CMK (cell line): ENCODE measurements around the gene NAP1L4.

Experiments
- DNase-seq: peaks from one replicate; pipeline ENCODE4 v3.0.0-alpha.2; 2010; ENCODE audit warnings: low read depth

NAP1L4 gene

GRCh38 chr11:3010521-3011275, 18.6 kb upstream of the NAP1L4 start:
- DNase-seq: no peak

- DNase-seq: no peak
Measured at GRCh38 chr11:3010004-3010403, 17.9 kb upstream of the NAP1L4 start.

GRCh38 chr11:3009481-3009880, 17.4 kb upstream of the NAP1L4 start:
- no peak for DNase-seq

- no peak for DNase-seq
Measured at GRCh38 chr11:3008746-3009336, 16.7 kb upstream of the NAP1L4 start.

- DNase-seq: no peak
Measured at GRCh38 chr11:3007404-3008010, 15.4 kb upstream of the NAP1L4 start.

GRCh38 chr11:3006505-3007260, 14.6 kb upstream of the NAP1L4 start:
- no peak for DNase-seq

GRCh38 chr11:3004481-3004880, 12.4 kb upstream of the NAP1L4 start:
- no peak for DNase-seq

GRCh38 chr11:3003396-3004231, 11.5 kb upstream of the NAP1L4 start:
- no peak for DNase-seq

- DNase-seq: no peak
Measured at GRCh38 chr11:3002871-3003270, 10.7 kb upstream of the NAP1L4 start.

GRCh38 chr11:3002351-3002861, 10.3 kb upstream of the NAP1L4 start:
- no peak for DNase-seq

- no peak for DNase-seq
Measured at GRCh38 chr11:3001496-3001895, 9.4 kb upstream of the NAP1L4 start.

GRCh38 chr11:3000032-3000961, 8.2 kb upstream of the NAP1L4 start:
- DNase-seq: no peak

- DNase-seq: no peak
Measured at GRCh38 chr11:2999464-2999998, 7.4 kb upstream of the NAP1L4 start.

- no peak for DNase-seq
Measured at GRCh38 chr11:2998073-2998850, 6.1 kb upstream of the NAP1L4 start.

GRCh38 chr11:2997406-2997805, 5.3 kb upstream of the NAP1L4 start:
- no peak for DNase-seq

GRCh38 chr11:2996976-2997375, 4.8 kb upstream of the NAP1L4 start:
- DNase-seq: no peak

- no peak for DNase-seq
Measured at GRCh38 chr11:2995893-2996554, 3.9 kb upstream of the NAP1L4 start.

- no peak for DNase-seq
Measured at GRCh38 chr11:2995031-2995561, 3.0 kb upstream of the NAP1L4 start.

- DNase-seq: no peak
Measured at GRCh38 chr11:2994336-2994730, 2.2 kb upstream of the NAP1L4 start.
